Measurements from ENCODE around the gene FCSK.

DNA sequence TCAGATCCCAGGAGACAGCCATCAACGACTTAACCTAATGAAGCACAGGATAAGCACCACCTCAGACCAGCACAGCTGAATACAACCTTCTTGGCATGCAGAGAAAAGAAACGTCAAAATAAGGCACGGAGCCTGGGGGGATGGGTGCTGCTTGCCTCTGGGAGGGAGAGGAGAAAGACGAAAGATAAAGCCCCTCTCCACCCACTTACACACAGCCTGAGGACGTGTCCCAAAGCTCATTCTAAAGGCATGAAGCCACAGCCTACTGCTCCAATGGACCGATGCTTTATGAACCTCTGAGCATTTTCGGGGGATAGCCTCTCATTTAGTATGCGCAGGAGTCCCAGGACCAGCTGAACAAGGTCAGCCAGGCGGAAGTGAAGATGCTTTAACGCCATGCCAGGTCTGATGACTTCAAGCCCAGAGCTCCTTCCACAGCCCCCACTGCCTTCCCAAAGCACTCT, 46.6 kb upstream of the FCSK start:
- TF ChIP-seq, protein P1, sequence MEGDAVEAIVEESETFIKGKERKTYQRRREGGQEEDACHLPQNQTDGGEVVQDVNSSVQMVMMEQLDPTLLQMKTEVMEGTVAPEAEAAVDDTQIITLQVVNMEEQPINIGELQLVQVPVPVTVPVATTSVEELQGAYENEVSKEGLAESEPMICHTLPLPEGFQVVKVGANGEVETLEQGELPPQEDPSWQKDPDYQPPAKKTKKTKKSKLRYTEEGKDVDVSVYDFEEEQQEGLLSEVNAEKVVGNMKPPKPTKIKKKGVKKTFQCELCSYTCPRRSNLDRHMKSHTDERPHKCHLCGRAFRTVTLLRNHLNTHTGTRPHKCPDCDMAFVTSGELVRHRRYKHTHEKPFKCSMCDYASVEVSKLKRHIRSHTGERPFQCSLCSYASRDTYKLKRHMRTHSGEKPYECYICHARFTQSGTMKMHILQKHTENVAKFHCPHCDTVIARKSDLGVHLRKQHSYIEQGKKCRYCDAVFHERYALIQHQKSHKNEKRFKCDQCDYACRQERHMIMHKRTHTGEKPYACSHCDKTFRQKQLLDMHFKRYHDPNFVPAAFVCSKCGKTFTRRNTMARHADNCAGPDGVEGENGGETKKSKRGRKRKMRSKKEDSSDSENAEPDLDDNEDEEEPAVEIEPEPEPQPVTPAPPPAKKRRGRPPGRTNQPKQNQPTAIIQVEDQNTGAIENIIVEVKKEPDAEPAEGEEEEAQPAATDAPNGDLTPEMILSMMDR (conservative IDR thresholded peaks at IDR 0.05), result no peak
- no peak for TF ChIP-seq ZFX (IDR thresholded peaks at IDR 0.05)

Data from C4-2B (cell line).